GM08714 (cell line): ENCODE measurements around the gene RPLP1.

ENCODE experiments used
- H3K4me3 ChIP-seq: fragments of 200-500 bp; sonication (Bioruptor generic); 2 replicates; pipeline ENCODE4 v1.5.1; 2014; ENCODE audit warnings: mild to moderate bottlenecking, low read length, inconsistent platforms
- ZNF274 ChIP-seq: IDR thresholded peaks from 2 replicates; pipeline ENCODE4 v1.6.1; 2012; ENCODE audit warnings: mild to moderate bottlenecking, low read depth, low read length

Gene RPLP1

DNA sequence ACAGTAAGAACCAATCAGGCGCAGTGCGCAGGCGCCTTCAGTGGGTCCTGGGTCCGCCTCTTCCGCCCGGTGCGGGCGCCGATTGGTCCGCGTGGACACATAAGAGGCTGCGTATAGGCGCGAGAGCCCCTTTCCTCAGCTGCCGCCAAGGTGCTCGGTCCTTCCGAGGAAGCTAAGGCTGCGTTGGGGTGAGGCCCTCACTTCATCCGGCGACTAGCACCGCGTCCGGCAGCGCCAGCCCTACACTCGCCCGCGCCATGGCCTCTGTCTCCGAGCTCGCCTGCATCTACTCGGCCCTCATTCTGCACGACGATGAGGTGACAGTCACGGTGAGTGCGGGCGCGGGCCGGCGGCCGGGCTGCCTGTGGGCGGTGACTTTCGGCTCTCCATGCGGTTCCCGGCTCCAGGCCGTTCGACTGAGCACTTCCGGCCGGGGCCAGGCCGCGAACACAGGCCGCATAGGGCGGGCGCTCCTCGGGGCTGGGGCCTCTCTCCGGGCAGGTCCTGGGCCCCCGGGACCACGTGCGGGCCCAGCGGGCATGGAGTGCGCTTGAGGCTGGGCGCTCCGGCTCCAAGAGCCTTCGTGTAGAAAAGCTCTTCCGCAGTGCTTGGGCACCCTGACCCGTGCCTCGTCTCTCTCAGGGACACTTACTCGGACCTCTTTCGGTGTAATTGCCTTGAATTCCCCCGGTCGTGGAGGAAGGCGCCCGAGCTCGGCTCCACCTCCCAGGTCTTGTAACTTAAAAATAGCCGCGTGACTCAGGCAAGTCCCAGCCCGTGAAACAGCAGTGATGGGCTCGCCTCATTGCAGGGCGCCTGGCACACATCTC lies at the start of gene RPLP1:
RPLP1 (plus strand) TSS at position 127 of the 830 bp plus-strand sequence; CDS start at position 258, 131 bp downstream.
- H3K4me3 ChIP-seq: peak within 1 kb of the TSS; percentile 85
- TF ChIP-seq ZNF274: no peak

- TF ChIP-seq ZNF274: no peak
- no peak overlapping the region for H3K4me3 ChIP-seq
Measured at GRCh38 chr15:69403594-69403993, 49.0 kb upstream of the RPLP1 start.

GRCh38 chr15:69405110-69405509 lies 47.5 kb upstream of the RPLP1 start:
- TF ChIP-seq ZNF274: no peak
- H3K4me3 ChIP-seq: no peak overlapping the region

DNA sequence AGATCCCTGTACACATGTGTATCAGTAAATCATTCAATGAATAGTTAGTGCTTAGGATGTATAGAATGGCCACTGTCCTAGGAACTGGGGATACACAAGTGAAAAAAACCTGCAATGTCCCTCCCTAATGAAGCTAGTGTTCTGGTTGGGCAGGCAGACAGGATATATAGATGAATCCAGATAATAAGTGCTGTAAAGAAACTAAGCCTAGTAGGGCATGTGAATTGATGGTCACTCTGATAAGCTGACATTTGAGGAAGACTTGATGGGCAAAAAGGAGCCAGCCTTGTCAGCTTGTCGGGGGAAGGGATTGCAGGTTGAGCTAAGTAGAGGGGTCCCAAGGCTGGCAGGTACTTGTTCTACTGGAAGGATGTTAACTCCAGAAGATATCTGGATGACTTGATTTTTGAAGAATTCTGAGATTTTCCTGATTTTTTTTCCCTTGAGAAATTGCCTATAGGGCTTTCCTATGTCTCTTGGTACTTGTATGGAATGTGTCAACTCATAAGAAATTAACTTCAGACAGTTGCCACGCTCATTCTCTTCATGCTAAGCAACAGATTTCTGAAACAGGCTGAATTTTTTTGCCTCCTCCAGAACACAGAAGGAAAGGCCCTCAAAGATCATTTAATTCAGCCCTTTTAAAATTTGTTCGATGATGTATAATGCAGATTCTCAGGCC lies 44.8 kb upstream of the RPLP1 start:
- TF ChIP-seq ZNF274: no peak
- H3K4me3 ChIP-seq: no peak overlapping the region

GRCh38 chr15:69408841-69409240 lies 43.8 kb upstream of the RPLP1 start:
- no peak for TF ChIP-seq ZNF274
- H3K4me3 ChIP-seq: no peak overlapping the region

GRCh38 chr15:69410248-69410874 lies 42.3 kb upstream of the RPLP1 start:
- no peak for TF ChIP-seq ZNF274
- H3K4me3 ChIP-seq: no peak overlapping the region

GRCh38 chr15:69412274-69412673 lies 40.3 kb upstream of the RPLP1 start:
- no peak overlapping the region for H3K4me3 ChIP-seq
- no peak for TF ChIP-seq ZNF274

DNA sequence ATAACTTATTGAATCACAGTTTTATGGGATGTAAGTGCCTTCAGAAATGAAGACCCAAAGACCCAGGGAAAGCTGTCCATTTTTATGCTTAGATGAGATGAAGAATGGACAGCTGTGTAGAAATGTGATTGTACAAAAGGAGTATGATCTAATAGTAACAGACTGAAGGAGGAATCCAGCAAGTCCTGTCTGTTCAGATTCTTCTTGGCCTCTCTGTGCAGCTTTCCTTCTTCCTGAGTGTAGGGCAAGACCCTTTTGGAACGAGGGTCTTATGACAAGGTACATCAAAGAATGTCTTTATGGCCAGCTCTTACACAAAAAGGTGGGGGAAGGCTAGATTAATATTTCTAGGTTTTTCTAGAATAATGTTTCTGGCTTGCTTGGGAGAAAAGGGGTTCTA lies 39.9 kb upstream of the RPLP1 start:
- no peak for TF ChIP-seq ZNF274
- no peak overlapping the region for H3K4me3 ChIP-seq

DNA sequence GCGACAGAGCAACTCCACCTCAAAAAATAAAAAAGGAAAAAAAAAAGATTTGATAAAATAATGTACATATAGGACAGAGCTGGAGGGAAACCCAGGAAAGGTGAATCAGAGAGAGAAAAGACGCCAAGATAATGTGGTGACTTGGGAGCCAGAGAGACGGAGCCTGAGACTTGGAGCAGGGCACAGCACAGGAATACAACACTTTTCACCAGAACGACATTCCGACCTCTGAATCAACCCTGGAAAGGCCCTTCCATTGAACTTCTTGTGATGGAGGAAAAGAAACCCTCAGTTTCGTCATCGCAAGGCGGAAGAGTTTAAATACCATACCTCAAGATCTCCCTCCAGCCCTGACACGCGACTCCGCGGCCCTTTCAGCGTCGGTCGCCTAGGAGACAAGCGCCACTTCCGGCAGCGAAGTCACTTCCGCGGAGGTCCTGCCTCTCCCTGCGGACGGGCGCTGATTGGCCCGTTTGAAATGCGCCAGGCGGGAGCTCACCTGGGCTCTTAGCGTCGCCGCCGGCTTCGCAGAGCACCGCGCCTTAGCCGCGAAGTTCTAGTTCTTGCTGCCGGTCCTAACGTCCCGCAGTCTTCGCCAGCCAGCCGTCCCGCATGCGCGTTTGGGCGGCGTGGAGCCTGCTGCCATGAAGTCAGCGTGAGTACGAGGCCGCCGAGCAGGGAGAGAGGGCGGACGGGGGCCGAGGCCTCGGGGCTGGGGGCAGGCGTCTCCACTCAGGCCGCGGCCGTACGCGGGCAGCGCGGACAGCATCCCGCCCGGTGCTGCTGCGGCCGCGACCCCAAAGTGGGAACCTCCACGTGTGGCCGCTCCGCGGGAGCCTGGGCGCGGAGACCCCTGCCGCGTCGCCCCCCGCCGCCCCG lies 38.6 kb upstream of the RPLP1 start, which contains the start of gene KIF23:
KIF23 (plus strand) TSS at position 528 of the 879 bp plus-strand sequence; CDS start at position 645, 117 bp downstream.
- no peak for TF ChIP-seq ZNF274
- H3K4me3 ChIP-seq: peak within 1 kb of the TSS; percentile 83

- peak overlapping the region; percentile 83 for H3K4me3 ChIP-seq
- TF ChIP-seq ZNF274: no peak
Measured at GRCh38 chr15:69414701-69415167, 37.9 kb upstream of the RPLP1 start.

DNA sequence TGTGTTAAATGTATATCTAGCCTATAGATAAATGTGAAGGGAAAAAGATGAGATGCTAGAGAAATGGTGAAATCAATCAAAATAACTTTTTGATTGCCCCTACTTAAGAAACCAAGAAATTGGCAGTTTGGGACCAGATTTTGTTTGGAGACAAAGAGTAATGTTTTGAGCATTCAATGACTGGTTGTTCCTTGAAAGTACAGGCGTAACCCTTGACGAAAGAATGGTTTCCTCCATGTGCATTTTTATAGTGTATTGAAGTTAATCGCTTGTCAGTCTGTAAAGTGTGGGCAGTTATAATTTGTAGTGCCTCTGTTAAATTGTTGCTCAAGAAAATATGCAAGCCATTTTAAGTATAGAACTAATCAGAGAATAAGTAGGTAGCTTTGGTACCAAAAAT lies 37.2 kb upstream of the RPLP1 start:
- no peak for TF ChIP-seq ZNF274
- peak overlapping the region; percentile 83; the same call in 1 of the 2 replicates for H3K4me3 ChIP-seq

GRCh38 chr15:69417581-69417980 lies 35.0 kb upstream of the RPLP1 start:
- no peak overlapping the region; the same call in 1 of the 2 replicates for H3K4me3 ChIP-seq
- no peak for TF ChIP-seq ZNF274

- TF ChIP-seq ZNF274: no peak
- H3K4me3 ChIP-seq: no peak overlapping the region
Measured at GRCh38 chr15:69421498-69421897, 31.1 kb upstream of the RPLP1 start.
